ENCODE results near the gene IYD. TPM values are rescaled to one million over a fixed set of nuclear protein-coding genes. Genes with fewer than 3 reads are reported as not detected.

IYD gene
- total and polyA plus RNA-seq, 9 of the 15 experiments (the other 6 are each of a cell fraction or from before 2014, with no cell fraction given): not detected

DNA sequence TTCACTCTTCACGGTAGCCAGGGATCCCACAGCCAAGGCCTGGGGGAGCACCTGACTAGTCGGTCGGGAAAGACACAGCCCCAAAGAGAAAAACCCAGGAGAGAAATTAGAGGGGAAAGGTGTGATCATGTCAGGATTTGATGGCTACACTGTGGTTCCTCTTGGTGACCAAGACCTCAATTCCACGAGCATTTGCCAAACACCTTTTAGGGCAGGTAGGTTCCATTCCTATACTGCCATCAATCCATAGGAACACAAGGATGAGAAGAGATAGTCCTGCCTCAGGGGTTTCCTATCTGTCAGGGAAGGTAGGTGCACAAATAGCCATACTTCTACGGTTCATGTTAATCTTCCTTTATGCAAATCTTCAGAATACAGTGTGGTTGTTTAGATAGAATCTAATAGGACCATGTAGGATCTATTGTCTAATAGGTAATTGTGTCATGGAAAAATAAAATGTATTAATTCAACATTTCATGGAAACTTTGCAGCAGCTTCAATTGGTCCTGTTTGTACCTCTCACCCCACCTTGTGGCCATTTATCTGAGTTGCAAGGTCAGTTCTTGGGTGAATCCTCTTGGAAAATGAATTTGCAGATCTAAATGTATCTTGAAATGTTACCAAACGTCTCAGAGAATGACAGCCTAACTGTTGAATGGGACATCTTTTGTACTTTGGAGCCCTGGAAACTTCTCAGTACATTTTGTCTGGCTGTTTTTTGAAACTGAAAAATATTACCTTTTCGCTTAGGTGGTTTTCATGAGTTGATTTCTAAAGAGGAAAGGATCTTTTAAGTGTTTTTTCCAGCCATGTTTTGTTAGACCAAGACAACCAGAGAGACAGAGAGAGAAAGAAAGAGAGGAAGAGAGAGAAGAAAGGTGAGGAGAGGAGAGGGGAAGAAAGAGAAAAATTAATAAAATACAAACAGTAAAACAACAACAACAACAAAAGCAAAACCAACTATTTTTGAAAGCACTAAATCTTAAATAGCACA lies 33.7 kb upstream of the IYD start (continued):
- TF ChIP-seq, protein P1, sequence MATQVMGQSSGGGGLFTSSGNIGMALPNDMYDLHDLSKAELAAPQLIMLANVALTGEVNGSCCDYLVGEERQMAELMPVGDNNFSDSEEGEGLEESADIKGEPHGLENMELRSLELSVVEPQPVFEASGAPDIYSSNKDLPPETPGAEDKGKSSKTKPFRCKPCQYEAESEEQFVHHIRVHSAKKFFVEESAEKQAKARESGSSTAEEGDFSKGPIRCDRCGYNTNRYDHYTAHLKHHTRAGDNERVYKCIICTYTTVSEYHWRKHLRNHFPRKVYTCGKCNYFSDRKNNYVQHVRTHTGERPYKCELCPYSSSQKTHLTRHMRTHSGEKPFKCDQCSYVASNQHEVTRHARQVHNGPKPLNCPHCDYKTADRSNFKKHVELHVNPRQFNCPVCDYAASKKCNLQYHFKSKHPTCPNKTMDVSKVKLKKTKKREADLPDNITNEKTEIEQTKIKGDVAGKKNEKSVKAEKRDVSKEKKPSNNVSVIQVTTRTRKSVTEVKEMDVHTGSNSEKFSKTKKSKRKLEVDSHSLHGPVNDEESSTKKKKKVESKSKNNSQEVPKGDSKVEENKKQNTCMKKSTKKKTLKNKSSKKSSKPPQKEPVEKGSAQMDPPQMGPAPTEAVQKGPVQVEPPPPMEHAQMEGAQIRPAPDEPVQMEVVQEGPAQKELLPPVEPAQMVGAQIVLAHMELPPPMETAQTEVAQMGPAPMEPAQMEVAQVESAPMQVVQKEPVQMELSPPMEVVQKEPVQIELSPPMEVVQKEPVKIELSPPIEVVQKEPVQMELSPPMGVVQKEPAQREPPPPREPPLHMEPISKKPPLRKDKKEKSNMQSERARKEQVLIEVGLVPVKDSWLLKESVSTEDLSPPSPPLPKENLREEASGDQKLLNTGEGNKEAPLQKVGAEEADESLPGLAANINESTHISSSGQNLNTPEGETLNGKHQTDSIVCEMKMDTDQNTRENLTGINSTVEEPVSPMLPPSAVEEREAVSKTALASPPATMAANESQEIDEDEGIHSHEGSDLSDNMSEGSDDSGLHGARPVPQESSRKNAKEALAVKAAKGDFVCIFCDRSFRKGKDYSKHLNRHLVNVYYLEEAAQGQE (IDR thresholded peaks at IDR 0.05; ENCODE audit: borderline replicate concordance): peak; percentile 95
- TF ChIP-seq, protein P1 (CRISPR knock-in tag; IDR thresholded peaks at IDR 0.05; ENCODE audit: low read depth): no peak
- TF ChIP-seq ESRRA (IDR thresholded peaks at IDR 0.05; ENCODE audit: borderline replicate concordance, low read depth) (0 out of 2 replicates have a peak, but pooled peaks have one; percentile 10), ELF2 (CRISPR knock-in tag; IDR thresholded peaks at IDR 0.05) (no peak), MECOM (CRISPR knock-in tag; IDR thresholded peaks at IDR 0.05) (peak; percentile 55; the same call in 1 of the 2 replicates), ARHGAP35 (IDR thresholded peaks at IDR 0.05; ENCODE audit: partially characterized antibody) (peak; percentile 67), MAZ (CRISPR knock-in tag; conservative IDR thresholded peaks at IDR 0.05 in 1 of 2, IDR thresholded peaks at IDR 0.05 in 1 of 2) (peak in 1 of 2 experiments; percentile 72; a peak in 2 of 4 replicates), KDM4B (IDR thresholded peaks at IDR 0.05; ENCODE audit: borderline replicate concordance in 2 of 2, low read depth in 1 of 2) (peak in 1 of 2 experiments; percentile 24; a peak in 1 of 4 replicates)
- TF ChIP-seq, protein P2, sequence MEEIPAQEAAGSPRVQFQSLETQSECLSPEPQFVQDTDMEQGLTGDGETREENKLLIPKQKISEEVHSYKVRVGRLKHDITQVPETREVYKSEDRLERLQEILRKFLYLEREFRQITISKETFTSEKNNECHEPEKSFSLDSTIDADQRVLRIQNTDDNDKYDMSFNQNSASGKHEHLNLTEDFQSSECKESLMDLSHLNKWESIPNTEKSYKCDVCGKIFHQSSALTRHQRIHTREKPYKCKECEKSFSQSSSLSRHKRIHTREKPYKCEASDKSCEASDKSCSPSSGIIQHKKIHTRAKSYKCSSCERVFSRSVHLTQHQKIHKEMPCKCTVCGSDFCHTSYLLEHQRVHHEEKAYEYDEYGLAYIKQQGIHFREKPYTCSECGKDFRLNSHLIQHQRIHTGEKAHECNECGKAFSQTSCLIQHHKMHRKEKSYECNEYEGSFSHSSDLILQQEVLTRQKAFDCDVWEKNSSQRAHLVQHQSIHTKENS (CRISPR knock-in tag; IDR thresholded peaks at IDR 0.05): 0 out of 2 replicates have a peak, but pooled peaks have one; percentile 44
- TF ChIP-seq, protein P3, sequence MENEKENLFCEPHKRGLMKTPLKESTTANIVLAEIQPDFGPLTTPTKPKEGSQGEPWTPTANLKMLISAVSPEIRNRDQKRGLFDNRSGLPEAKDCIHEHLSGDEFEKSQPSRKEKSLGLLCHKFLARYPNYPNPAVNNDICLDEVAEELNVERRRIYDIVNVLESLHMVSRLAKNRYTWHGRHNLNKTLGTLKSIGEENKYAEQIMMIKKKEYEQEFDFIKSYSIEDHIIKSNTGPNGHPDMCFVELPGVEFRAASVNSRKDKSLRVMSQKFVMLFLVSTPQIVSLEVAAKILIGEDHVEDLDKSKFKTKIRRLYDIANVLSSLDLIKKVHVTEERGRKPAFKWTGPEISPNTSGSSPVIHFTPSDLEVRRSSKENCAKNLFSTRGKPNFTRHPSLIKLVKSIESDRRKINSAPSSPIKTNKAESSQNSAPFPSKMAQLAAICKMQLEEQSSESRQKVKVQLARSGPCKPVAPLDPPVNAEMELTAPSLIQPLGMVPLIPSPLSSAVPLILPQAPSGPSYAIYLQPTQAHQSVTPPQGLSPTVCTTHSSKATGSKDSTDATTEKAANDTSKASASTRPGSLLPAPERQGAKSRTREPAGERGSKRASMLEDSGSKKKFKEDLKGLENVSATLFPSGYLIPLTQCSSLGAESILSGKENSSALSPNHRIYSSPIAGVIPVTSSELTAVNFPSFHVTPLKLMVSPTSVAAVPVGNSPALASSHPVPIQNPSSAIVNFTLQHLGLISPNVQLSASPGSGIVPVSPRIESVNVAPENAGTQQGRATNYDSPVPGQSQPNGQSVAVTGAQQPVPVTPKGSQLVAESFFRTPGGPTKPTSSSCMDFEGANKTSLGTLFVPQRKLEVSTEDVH (IDR thresholded peaks at IDR 0.05; ENCODE audit: low read depth, partially characterized antibody): peak; percentile 17
- TF ChIP-seq, protein P4, sequence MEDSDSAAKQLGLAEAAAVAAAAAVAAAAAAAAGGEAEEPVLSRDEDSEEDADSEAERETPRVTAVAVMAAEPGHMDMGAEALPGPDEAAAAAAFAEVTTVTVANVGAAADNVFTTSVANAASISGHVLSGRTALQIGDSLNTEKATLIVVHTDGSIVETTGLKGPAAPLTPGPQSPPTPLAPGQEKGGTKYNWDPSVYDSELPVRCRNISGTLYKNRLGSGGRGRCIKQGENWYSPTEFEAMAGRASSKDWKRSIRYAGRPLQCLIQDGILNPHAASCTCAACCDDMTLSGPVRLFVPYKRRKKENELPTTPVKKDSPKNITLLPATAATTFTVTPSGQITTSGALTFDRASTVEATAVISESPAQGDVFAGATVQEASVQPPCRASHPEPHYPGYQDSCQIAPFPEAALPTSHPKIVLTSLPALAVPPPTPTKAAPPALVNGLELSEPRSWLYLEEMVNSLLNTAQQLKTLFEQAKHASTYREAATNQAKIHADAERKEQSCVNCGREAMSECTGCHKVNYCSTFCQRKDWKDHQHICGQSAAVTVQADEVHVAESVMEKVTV (CRISPR knock-in tag; IDR thresholded peaks at IDR 0.05): peak; percentile 98

All from K562 (cell line).